Inflammatory macrophage treated with lipopolysaccharide for 4 hours (primary cell): ENCODE results near the gene PTPRA.

Experiments
- DNase-seq: peaks from one replicate; pipeline ENCODE4 v3.0.0-alpha.2; 2020

Gene PTPRA

GRCh38 chr20:2937902-2938301 is 64.6 kb downstream of the PTPRA start:
- DNase-seq = no peak

GRCh38 chr20:2942439-2942838 is 69.2 kb downstream of the PTPRA start:
- DNase-seq = no peak

- DNase-seq = peak; percentile 83
These were observed 74.0 kb downstream of the PTPRA start for GRCh38 chr20:2946988-2947961.

GRCh38 chr20:2948968-2949367 is 75.7 kb downstream of the PTPRA start:
- no peak for DNase-seq

GRCh38 chr20:2952766-2953165 is 79.5 kb downstream of the PTPRA start:
- DNase-seq = peak; percentile 59

- peak; percentile 69 for DNase-seq
These were observed 82.1 kb downstream of the PTPRA start for GRCh38 chr20:2955257-2955970.

GRCh38 chr20:2956480-2956879 is 83.2 kb downstream of the PTPRA start:
- DNase-seq = no peak

- DNase-seq = no peak
These were observed 94.6 kb downstream of the PTPRA start for GRCh38 chr20:2967841-2968240.

- no peak for DNase-seq
These were observed 98.8 kb downstream of the PTPRA start for GRCh38 chr20:2972126-2972525.

- DNase-seq = no peak
These were observed 100.3 kb downstream of the PTPRA start for GRCh38 chr20:2973574-2973973.

- DNase-seq = no peak
These were observed 105.2 kb downstream of the PTPRA start for GRCh38 chr20:2978519-2978918.

- no peak for DNase-seq
These were observed 108.4 kb downstream of the PTPRA start for GRCh38 chr20:2981646-2982045.

GRCh38 chr20:2983508-2983907 is 110.2 kb downstream of the PTPRA start:
- DNase-seq = no peak

GRCh38 chr20:2984028-2984501 is 110.8 kb downstream of the PTPRA start:
- DNase-seq = peak; percentile 78

GRCh38 chr20:2984956-2985661 is 111.8 kb downstream of the PTPRA start:
- DNase-seq = peak; percentile 68

GRCh38 chr20:2986466-2986865 is 113.2 kb downstream of the PTPRA start:
- peak; percentile 99 for DNase-seq

- no peak for DNase-seq
These were observed 114.6 kb downstream of the PTPRA start for GRCh38 chr20:2987861-2988260.

- no peak for DNase-seq
These were observed 118.3 kb downstream of the PTPRA start for GRCh38 chr20:2991532-2991931.

GRCh38 chr20:2993250-2993649 is 120.0 kb downstream of the PTPRA start:
- no peak for DNase-seq

GRCh38 chr20:2995796-2996195 is 122.5 kb downstream of the PTPRA start:
- DNase-seq = no peak

GRCh38 chr20:2998728-2999127 is 125.4 kb downstream of the PTPRA start:
- DNase-seq = no peak

- DNase-seq = peak; percentile 56
These were observed 127.7 kb downstream of the PTPRA start for GRCh38 chr20:3000852-3001523.

GRCh38 chr20:3003416-3003815 is 130.1 kb downstream of the PTPRA start:
- no peak for DNase-seq
